GM15510 (cell line): ENCODE measurements around the gene LHX3.

Experiments used
- POLR2A ChIP-seq: IDR thresholded peaks from 3 replicates; pipeline ENCODE4 v1.6.1; 2011; ENCODE audit warnings: borderline replicate concordance; ENCODE audit not compliant: insufficient read length; ENCODE audit errors: extremely low read depth

The LHX3 gene

DNA sequence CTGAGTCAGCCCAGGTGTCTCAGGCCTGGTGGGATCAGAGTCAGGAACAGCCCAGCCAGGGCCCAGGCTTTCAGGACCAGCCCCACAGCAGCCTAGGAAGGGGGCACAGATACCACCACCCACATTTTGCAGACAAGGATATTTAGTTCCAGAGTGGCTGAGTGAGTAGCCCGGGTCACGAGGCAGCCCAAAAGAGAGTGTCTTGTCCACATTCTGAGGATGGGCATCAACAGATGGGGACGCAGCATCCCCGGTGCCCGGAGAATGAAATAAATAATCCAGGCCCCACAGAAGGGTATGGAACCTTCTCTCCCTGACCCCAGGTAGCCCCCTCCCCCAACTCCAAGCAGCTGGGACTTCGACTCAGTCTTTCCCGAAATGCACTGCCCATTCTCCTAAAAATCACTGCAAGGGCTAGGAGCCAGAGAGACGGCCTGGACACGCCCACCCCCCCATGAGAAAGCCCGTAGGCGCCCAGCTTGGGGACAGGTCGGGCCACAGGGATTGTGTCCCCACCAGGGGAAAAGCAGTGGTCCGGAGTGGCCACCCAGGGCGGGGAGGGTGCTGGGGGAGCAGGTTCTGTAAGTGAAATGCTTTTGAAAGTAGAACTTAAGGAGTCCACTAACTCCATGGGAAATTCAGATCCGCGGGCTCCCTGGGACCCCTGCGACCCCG, 6.9 kb downstream of the LHX3 start:
- TF ChIP-seq POLR2A: no peak

DNA sequence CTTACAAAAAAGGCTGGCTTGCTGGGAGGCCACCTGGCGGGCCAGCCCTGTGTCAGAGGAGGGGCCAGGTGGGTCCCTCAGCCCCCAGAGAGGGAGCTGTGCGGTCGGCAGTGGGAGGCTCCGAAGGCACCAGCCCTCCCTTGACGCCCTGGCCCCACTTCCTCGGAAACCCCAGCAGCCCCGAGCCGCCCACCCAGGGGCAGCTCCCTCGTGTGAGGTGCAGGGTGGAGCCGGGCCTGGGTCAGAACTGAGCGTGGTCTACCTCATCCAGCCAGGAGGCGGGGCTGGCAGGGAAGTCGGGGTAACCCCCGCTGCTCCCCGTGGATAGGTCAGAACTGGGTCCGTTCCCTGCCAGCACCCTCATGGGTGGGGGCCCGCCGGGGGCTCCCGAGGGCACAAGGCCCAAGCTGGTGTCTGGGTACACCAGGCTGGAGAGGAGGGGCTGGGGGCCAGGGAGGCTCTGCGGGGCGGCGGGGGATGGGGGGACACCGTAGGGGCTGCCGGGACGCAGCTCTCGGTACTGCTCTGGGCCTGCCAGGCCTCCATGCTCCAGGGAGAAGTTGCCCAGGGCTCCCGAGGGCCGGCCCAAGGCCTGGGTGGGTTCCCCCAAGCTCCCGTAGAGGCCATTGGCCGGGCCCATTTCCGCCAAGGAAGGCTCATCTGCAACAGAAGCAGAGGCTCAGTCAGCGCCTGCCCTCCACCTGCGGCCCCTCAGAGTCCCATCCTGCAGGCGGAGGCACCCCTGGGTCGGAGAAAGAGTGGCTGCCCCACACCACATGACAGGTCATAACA, 7.6 kb downstream of the LHX3 start:
- TF ChIP-seq POLR2A: no peak

DNA sequence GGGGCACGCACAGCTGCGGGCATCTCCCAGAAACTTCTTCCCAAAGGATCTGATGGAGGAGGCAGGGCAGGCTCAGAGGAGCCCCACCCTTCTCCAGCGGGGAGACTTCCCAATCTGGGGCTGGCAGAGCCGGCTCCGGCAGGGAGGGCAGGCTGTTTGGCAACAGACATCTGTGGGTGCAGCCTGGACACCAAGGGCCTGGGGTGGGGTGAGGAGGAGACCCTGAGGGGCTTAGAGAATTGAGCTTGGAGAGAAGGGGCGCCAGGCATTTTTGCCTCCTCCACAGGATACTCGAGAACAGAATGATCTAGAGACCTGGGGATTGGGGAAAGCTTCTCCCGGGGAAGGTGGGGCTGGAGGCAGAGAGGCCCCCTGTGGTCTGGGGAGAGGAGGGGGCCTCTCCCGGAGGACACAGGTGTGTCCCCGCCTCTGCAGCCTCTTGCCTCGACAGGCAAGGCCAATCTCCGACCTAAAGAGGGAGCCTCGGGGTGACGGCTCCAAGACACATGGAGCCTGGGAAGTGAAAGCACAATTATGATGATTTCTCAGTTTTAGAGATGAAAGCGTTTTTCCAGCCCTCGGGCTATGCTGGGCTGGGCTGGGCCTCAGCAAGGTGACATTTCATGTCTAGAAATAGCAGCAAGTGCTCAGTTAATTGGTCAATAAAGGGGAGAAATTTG, 8.4 kb downstream of the LHX3 start:
- no peak for TF ChIP-seq POLR2A

DNA sequence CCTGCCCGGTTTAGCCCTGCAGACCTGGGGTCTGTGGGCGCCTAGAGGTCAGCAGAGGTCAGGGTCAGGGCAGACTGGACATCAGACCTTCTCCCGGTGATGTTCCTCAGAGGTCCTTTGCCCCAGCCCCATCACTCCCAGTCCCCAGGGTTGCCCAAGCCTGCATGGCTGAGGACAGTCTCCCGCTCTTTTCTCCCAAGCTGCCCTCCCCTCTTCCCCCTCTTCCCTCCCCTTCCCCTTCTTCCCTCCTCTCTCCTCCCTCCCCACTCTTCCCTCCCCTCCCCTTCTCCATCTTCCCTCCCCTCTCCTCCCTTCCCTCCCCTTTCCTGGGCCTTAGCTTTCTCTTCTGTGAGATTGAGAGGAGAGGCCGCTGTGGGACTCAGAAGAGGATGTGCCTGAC, 10.4 kb downstream of the LHX3 start:
- no peak for TF ChIP-seq POLR2A

DNA sequence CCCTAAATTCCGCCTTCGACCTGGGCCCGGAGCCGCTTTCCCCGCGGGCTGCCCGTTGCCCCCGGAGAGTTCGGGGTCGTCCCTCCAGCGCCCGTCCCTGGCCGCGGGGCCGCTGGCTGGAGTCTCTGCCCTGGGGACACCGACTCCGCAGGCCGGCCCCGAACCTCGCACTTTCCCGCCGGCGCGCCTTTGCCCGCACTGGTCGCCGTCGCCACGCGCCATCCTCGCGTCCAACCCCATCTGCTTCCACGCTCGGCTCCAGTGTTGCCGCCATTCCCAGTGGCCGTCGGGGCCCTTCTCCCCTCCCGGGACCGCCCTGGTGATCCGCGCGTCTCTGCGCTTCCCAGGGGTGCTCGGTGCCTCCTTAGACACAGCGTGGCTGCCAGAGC, 11.0 kb downstream of the LHX3 start:
- no peak for TF ChIP-seq POLR2A

DNA sequence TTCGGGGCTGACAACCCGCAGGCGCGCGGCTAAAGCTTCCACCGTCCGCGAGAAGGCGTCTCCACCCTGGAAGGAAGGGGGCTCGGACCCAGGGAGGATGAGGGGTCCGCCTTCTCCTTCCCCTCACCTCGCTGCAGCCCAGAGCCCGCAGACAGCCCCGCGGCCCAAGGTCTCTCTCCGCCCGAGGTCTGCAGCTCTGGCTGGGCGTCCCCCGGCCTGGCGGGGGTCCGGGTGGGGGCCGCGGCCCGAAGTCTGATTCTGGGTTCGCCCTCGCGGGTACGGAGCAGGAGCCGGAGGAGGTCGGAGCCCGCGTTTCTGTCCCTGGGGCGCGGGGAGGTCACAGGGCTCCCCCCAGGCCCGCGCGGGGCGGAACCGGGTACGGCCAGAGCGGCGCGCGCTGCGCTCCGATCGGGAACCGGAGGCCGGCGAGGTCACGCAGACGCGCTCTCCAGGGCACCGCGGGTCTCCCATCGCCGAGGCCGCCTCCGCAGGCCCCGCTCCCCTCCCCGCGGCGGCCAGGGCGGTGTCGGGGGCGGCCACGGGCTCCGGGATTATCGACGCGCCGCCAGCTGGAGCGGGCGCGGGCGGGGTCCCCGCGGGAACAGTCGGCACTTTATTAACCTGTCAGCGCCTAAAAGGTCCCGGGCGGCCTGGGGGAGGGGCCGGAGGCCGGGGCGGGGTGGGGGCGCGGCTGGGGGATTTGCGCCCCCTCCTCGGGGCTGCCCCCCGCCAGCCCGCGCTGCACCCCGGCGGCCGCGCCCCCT, 11.6 kb downstream of the LHX3 start:
- no peak for TF ChIP-seq POLR2A

DNA sequence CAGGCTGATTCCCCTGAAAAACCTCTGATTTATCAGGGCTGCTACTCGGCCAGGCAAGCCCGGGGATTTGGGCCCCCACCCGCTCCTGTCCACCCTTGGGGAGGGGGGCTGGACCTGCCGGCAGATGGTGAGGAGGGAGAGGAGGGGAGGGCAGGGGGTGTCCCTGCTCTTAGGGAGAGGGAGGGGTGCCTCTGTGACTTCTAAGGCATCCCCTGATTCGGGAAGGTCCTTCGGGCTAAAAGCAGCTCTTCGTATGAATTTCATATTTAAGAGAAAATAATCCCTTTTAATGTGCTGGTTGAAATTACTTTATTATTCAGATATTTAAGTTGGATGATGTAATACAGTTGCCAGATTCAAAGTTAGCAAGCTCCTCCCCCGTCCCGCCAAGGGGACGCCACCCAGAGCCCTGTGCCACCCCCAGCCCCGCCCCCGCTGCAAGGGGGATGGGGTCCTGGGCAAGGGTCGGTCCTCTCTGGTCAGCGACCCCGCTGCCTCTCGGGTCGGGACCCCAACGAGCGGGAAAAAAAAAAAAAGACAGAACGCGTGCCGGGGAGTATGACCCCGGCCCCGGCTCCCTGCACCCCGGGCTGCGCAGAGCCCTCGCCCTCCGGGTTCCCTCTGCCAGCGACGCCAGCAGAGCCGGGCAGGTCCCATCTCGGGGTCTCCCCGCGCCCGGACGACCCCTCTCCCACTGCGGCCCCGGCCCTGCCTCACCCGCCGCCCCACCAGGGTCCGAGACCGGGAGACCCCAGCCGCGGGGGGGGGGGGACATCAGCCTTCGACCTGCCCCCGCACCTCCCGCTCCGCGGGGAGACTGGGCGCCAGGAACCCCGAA, 12.4 kb downstream of the LHX3 start:
- no peak for TF ChIP-seq POLR2A

DNA sequence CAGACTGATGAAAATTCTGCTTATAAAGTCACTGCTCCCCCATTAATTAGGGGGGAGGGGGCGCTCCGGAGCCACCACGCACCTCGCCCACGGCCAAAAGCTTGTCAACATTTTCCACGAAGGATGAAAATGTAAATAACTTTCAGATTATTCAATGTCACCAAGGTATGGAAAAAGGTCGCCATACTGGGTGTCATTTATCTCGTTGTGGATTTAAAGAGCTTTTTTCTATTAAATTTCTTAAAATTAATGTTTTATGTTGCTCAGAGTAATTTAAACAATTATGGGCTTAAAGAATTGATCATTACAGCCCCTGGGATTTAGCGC, 13.0 kb downstream of the LHX3 start:
- no peak for TF ChIP-seq POLR2A

DNA sequence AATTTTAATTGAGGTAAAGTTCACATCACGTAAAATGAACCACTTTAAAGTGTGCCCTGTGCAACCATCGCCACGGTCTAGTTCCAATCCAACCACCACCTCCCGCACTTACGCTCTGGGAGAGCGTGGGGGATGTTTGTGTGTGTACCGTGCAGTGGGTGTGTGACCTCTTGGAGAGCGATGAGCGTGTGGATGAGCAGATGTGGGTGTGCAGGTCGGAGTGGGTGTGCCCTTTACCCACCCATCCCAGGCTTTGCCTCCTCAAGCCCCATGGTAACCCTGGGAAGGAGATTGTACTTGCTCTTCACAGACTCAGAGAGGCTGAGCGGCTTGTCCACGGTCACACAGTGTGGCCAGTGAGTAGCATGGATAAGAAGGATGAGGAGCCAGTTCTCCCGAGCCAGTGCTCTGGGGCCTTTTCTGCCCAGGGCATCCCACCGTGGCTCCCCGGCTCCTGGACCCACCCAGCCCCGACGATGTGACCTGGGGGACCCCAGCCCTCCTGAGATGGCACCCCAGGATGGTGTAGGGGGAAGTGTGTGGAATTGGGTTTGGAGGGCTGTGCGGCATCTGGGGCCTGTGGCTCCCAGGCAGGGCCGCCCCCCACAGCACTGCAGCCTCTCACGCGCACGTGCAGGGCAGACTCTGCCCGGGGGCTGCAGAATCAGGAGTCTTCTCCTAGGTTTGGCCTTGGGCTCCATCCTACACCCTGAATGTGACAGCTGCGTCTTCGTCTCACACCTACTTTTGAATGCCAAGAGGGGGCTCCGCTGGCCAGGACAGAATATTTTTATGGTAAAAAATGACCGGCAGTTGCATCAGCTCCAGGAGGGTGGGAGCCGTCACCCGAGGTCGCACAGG, 13.6 kb downstream of the LHX3 start:
- TF ChIP-seq POLR2A: no peak

DNA sequence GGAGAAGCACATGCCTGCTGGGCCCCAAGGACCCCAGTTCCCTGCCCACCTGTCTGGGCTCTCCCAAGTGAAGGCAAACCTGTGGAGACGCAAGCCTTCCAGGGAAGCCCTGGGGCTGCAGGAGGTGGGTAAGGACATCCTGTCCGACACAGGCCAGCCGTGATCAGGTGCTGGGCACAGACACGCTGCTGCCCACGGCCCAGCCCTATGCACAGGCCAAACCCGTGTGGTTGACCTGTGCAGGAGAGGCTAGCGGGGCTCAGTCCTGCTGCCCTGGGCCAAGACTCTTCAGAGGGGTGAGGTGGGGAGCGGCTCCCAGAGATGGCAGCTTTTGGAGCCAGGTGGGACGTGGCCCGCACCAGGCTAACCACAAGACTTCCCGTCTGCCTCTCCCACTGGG, 14.3 kb downstream of the LHX3 start:
- TF ChIP-seq POLR2A: no peak

DNA sequence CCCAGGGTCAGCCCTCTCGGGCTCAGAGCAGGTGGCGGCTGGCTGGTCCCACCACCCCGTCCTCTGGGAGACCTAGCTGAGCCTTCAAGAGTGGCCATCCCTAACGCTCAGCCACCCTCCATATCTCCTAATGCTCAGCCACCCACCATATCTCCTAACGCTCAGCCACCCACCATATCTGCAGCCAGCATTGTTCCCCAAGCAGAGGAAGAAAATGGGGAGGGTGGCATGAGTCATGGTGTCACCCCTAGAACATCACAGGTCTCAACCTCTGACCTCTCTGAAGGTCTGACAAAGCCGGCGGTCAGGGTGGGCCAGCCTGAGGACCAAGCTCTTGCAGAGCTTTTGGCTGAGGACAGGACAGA, 14.7 kb downstream of the LHX3 start:
- no peak for TF ChIP-seq POLR2A

DNA sequence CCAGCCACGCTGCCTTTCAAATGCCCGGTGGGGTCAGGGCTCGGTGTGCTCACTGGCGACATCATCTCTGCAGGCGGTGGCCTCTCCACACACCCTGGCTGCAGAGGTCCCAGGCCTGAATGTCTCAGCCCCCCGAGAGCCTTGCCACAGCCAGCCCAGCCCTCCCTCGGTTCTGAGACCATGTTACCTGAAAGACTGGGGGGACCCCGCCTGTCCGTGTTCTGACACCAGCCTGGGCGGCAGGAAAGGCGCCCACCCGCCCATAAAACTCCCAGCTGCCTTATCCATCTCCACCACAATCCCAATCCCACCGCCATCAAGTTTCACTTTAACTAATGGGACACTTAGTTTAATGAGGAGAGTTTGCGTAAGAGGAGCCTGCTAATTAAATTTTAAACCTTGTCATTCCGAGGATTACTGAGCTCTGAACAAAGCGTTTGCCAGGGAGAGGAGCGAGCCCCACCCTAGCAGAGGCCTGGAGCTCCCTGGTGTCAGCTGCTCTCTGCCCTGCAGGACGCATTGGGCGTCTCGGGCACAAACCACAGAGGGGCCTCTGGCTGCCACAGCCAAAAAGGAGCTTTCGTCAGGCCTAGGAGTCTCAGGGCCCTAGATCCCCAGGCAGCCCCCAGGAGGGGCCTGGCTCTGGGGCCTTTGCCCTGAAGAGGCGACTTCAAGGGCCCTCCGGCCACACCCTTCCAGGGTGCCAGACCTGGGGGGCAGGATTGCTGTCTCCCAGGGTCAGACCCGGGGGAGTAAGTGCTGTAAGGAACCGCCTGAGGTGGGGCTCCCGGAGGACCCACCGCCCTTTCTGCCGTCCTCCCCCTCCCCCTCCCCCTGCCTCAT, 15.3 kb downstream of the LHX3 start:
- no peak for TF ChIP-seq POLR2A
